IMR-90 (cell line): ENCODE data around the gene CXCL17. TPM values are rescaled to one million over a fixed set of nuclear protein-coding genes. Genes with fewer than 3 reads are reported as not detected.
"Not testable (repeated sequence)": the region's sequence is repeated elsewhere in the genome, so short reads cannot be mapped to it uniquely, and the experiment has no call there.

Experiments
- ATAC-seq: fragments of 200-7000 bp; cut with Tn5 transposase; 2 replicates; pipeline ENCODE4 v1.9.1; 2020; ENCODE audit warnings: low read depth, mild to moderate bottlenecking, moderate library complexity
- BruUV-seq: library from RNA; stranded (reverse); fragments of 400-500 nt; replicated peaks from 2 replicates; lab custom pipeline; 2021; lab: Mats Ljungman, UMichigan
- CTCF ChIA-PET: fragments of 300-600 bp; formaldehyde crosslinking; extraction: SDS; loops from one replicate; lab custom pipeline; 2021; ENCODE audit warnings: antibody characterized with exemption; lab: Yijun Ruan, JAX
- POLR2A ChIA-PET: fragments of 300-600 bp; sonication (Branson Sonifier 250); formaldehyde crosslinking; loops from one replicate; lab custom pipeline; 2022; ENCODE audit warnings: antibody characterized with exemption; ENCODE audit not compliant: unreplicated experiment; lab: Charles Lee
- DNase-seq: peaks from one replicate; pipeline ENCODE4 v3.0.0; 2013
- H2AFZ ChIP-seq: replicated peaks from 2 replicates; pipeline ENCODE3; 2013; ENCODE audit warnings: low read length, mild to moderate bottlenecking; ENCODE audit not compliant: poor library complexity
- H2AK5ac ChIP-seq: 2 replicates; pipeline ENCODE4 v1.6.1; 2013; ENCODE audit warnings: low read depth, low read length, inconsistent platforms
- H2AK9ac ChIP-seq: replicated peaks from 2 replicates; pipeline ENCODE3; 2013; ENCODE audit warnings: mild to moderate bottlenecking, low read depth, low read length, moderate library complexity; ENCODE audit not compliant: poor library complexity
- H2BK120ac ChIP-seq: 2 replicates; pipeline ENCODE4 v1.6.1; 2013; ENCODE audit warnings: low read depth, low read length, inconsistent platforms
- H2BK15ac ChIP-seq: 3 replicates; pipeline ENCODE4 v1.6.1; 2013; ENCODE audit warnings: low read depth, low read length, inconsistent platforms
- H2BK20ac ChIP-seq: 2 replicates; pipeline ENCODE4 v1.6.1; 2013; ENCODE audit warnings: low read depth, mild to moderate bottlenecking, inconsistent platforms, low read length, moderate library complexity
- H2BK5ac ChIP-seq: 2 replicates; pipeline ENCODE4 v1.6.1; 2013; ENCODE audit warnings: mild to moderate bottlenecking, low read depth, low read length, inconsistent platforms; ENCODE audit not compliant: poor library complexity, severe bottlenecking
- H3K14ac ChIP-seq: replicated peaks from 2 replicates; pipeline ENCODE4 v1.6.1; 2013; ENCODE audit warnings: low read depth, low read length, inconsistent platforms
- H3K18ac ChIP-seq: 2 replicates; pipeline ENCODE4 v1.6.1; 2013; ENCODE audit warnings: low read depth, low read length, control low read depth
- H3K23ac ChIP-seq: 2 replicates; pipeline ENCODE4 v1.6.1; 2013; ENCODE audit warnings: low read depth, low read length, inconsistent platforms
- H3K27ac ChIP-seq: 2 replicates; pipeline ENCODE4 v1.5.1; 2013; ENCODE audit warnings: mild to moderate bottlenecking, control low read depth, low read length; ENCODE audit not compliant: insufficient read depth
- H3K27me3 ChIP-seq: 2 replicates; pipeline ENCODE4 v1.6.1; 2013; ENCODE audit warnings: low read length; ENCODE audit not compliant: control insufficient read depth, insufficient read depth
- H3K36me3 ChIP-seq: 2 replicates; pipeline ENCODE4 v1.6.1; 2013; ENCODE audit warnings: low read length, mixed read lengths; ENCODE audit not compliant: control insufficient read depth, insufficient read depth
- H3K4ac ChIP-seq: 2 replicates; pipeline ENCODE4 v1.6.1; 2013; ENCODE audit warnings: low read depth, low read length, inconsistent platforms
- H3K4me1 ChIP-seq: 2 replicates; pipeline ENCODE4 v1.6.1; 2013; ENCODE audit warnings: low read length, mixed read lengths; ENCODE audit not compliant: control insufficient read depth, insufficient read depth
- H3K4me2 ChIP-seq: 2 replicates; pipeline ENCODE4 v1.6.1; 2013; ENCODE audit warnings: low read depth, mild to moderate bottlenecking, control low read depth, low read length, moderate library complexity
- H3K4me3 ChIP-seq: 2 replicates; pipeline ENCODE4 v1.5.1; 2013; ENCODE audit warnings: low read depth, mild to moderate bottlenecking, control low read depth, low read length, moderate library complexity; ENCODE audit not compliant: insufficient read depth
- H3K56ac ChIP-seq: 2 replicates; pipeline ENCODE4 v1.6.1; 2013; ENCODE audit warnings: low read length, inconsistent platforms; ENCODE audit not compliant: insufficient read depth; ENCODE audit errors: extremely low read depth
- H3K79me1 ChIP-seq, 2 experiments: 2 replicates each; pipeline ENCODE4 v1.6.1; 2013; ENCODE audit warnings: low read length in 2 of 2, inconsistent platforms in 1 of 2, low read depth in 1 of 2
- H3K9ac ChIP-seq: 2 replicates; pipeline ENCODE4 v1.6.1; 2013; ENCODE audit warnings: low read depth, low read length, control low read depth
- H3K9me1 ChIP-seq: 2 replicates; pipeline ENCODE4 v1.6.1; 2013; ENCODE audit warnings: low read length, inconsistent platforms; ENCODE audit not compliant: insufficient read depth
- H3K9me3 ChIP-seq: 2 replicates; pipeline ENCODE4 v1.6.1; 2013; ENCODE audit warnings: low read length; ENCODE audit not compliant: control insufficient read depth, insufficient read depth
- H4K20me1 ChIP-seq: 2 replicates; pipeline ENCODE4 v1.6.1; 2013; ENCODE audit warnings: low read length, inconsistent platforms; ENCODE audit not compliant: insufficient read depth
- H4K5ac ChIP-seq: 2 replicates; pipeline ENCODE4 v1.6.1; 2013; ENCODE audit warnings: mild to moderate bottlenecking, low read depth, low read length, control low read depth
- H4K8ac ChIP-seq, 2 experiments: 2 replicates each; pipeline ENCODE4 v1.6.1; 2013; ENCODE audit warnings: low read depth in 2 of 2, low read length in 2 of 2, control low read depth in 1 of 2, inconsistent platforms in 1 of 2
- H4K91ac ChIP-seq: 2 replicates; pipeline ENCODE4 v1.6.1; 2013; ENCODE audit warnings: low read depth, low read length, inconsistent platforms; ENCODE audit not compliant: insufficient read depth
- WGBS, 2 experiments: methylation state at CpG; one replicate each; pipeline versions ENCODE4 v1.1.5 to v1.1.7; 2013; ENCODE audit warnings: missing lambda C conversion rate in 2 of 2; ENCODE audit not compliant: insufficient read length in 1 of 2; ENCODE audit errors: extremely low coverage in 2 of 2; 5-methylcytosine and 5-hydroxymethylcytosine counted together
- dilution Hi-C: fragments of 300-500 bp; cut with HindIII; formaldehyde crosslinking; loops from one replicate; pipeline ENCODE4 v1.14.3; 2018; ENCODE audit warnings: low sequenced_read_pairs; ENCODE audit not compliant: unreplicated experiment
- in situ Hi-C: fragments of 300-500 bp; cut with MboI; formaldehyde crosslinking; loops from 3 replicates; pipeline ENCODE4 v1.14.3; 2019; ENCODE audit warnings: low sequenced_read_pairs, inconsistent platforms, mixed read lengths
- intact Hi-C: fragments of 100-400 bp; cut with micrococcal nuclease; formaldehyde crosslinking; loops from 2 replicates; pipeline ENCODE4 v1.10.0; 2022
- polyA plus RNA-seq, 3 experiments: library from polyadenylated mRNA; depleted of rRNA; stranded (reverse); fragments of >200 nt; gene quantifications; 2 replicates each; pipeline ENCODE4 v1.2.3, GENCODE V29; 2012; ENCODE audit warnings: low replicate concordance in 1 of 3
- total RNA-seq: library from RNA; depleted of rRNA; stranded (reverse); fragments of >200 nt; gene quantifications from 2 replicates; pipeline ENCODE4 v1.2.3, GENCODE V29; 2012

Gene CXCL17
- total and polyA plus RNA-seq, 2 of the 4 experiments (the other 2 are of a cell fraction): not detected

DNA sequence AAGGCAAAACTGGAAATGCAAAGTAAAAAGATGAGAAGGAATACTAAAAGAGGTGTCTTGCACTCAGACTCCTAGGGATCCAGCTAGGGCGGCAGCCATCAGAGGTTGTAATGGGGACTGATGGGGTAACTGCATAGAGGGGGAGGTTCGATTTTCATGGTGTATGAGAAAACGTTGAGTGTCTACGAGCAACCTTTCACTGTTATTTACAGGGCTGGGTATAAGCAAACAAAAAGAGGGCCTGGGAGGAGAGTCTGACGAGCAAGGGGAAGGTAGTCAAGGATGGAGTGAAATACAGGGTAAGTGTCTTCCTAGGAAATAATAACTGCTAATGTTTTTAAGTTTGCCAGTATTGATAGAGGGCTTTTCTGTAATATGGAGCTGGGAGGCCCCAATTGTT is 5.6 kb upstream of the CXCL17 start:
- H3K56ac ChIP-seq, intact Hi-C loops, ATAC-seq, H3K79me1 ChIP-seq, H3K4me1 ChIP-seq, H2BK20ac ChIP-seq, H3K9me1 ChIP-seq, H3K9me3 ChIP-seq, H3K4me2 ChIP-seq, H4K20me1 ChIP-seq, H4K8ac ChIP-seq, DNase-seq, CTCF ChIA-PET, H3K27ac ChIP-seq, H2BK120ac ChIP-seq, H3K14ac ChIP-seq, H3K23ac ChIP-seq, H2AK9ac ChIP-seq, H3K9ac ChIP-seq, H2AK5ac ChIP-seq, H4K5ac ChIP-seq, POLR2A ChIA-PET, dilution Hi-C loops, in situ Hi-C loops, H2BK15ac ChIP-seq, H3K4ac ChIP-seq, H2AFZ ChIP-seq, H3K36me3 ChIP-seq, H2BK5ac ChIP-seq, H3K4me3 ChIP-seq, H3K18ac ChIP-seq, BruUV-seq, H4K91ac ChIP-seq: not testable (repeated sequence)
- H3K27me3 ChIP-seq: peaks cover 25% of the 10 kb centered on the region
- 58% methylated on average over 2 of the region's 5 CpGs; no CpG with 5 or more reads in 1 of the 2 experiments for WGBS, 2 experiments
